Trophoblast cell (in vitro differentiated cells and primary cell): Measurements from ENCODE around the gene IGFN1.

Source experiments
- DNase-seq, 2 donors: peaks; one replicate each; pipeline ENCODE4 v3.0.0-alpha.2; 2016
- H2AFZ ChIP-seq: 2 replicates; pipeline ENCODE4 v1.6.1; 2013; ENCODE audit warnings: low read length, moderate library complexity, mild to moderate bottlenecking; ENCODE audit not compliant: insufficient read depth, poor library complexity
- H2AK5ac ChIP-seq: 2 replicates; pipeline ENCODE4 v1.6.1; 2013; ENCODE audit warnings: mild to moderate bottlenecking, low read length
- H2BK120ac ChIP-seq: 2 replicates; pipeline ENCODE4 v1.6.1; 2013; ENCODE audit warnings: low read length, mild to moderate bottlenecking, moderate library complexity; ENCODE audit not compliant: insufficient read depth, poor library complexity
- H2BK12ac ChIP-seq: 2 replicates; pipeline ENCODE4 v1.6.1; 2013; ENCODE audit warnings: mild to moderate bottlenecking, low read length, moderate library complexity
- H2BK5ac ChIP-seq: 2 replicates; pipeline ENCODE4 v1.6.1; 2013; ENCODE audit warnings: low read length, low read depth, moderate library complexity, mild to moderate bottlenecking; ENCODE audit not compliant: poor library complexity
- H3K14ac ChIP-seq: 2 replicates; pipeline ENCODE4 v1.6.1; 2013; ENCODE audit warnings: mild to moderate bottlenecking, low read length
- H3K18ac ChIP-seq: 2 replicates; pipeline ENCODE4 v1.6.1; 2013; ENCODE audit warnings: mild to moderate bottlenecking, low read length
- H3K23ac ChIP-seq: 2 replicates; pipeline ENCODE4 v1.6.1; 2013; ENCODE audit warnings: low read length
- H3K27ac ChIP-seq: 2 replicates; pipeline ENCODE4 v1.5.1; 2013; ENCODE audit warnings: low read depth, mild to moderate bottlenecking, inconsistent platforms, low read length, moderate library complexity
- H3K27me3 ChIP-seq: 2 replicates; pipeline ENCODE4 v1.6.1; 2013; ENCODE audit warnings: inconsistent platforms, mild to moderate bottlenecking, low read length, moderate library complexity; ENCODE audit not compliant: insufficient read depth
- H3K36me3 ChIP-seq, 2 experiments: 1 replicate in 1 of 2; 2 replicates in 1 of 2; pipeline ENCODE4 v1.6.1; 2013; ENCODE audit warnings: low read length in 2 of 2, mild to moderate bottlenecking in 2 of 2, moderate library complexity in 1 of 2; ENCODE audit not compliant: insufficient read depth in 2 of 2, control insufficient read depth in 1 of 2
- H3K4ac ChIP-seq: 2 replicates; pipeline ENCODE4 v1.6.1; 2013; ENCODE audit warnings: low read depth, mild to moderate bottlenecking, low read length, moderate library complexity
- H3K4me1 ChIP-seq, 2 experiments: 1 replicate in 1 of 2; 2 replicates in 1 of 2; pipeline ENCODE4 v1.6.1; 2013; ENCODE audit warnings: low read length in 2 of 2, mild to moderate bottlenecking in 2 of 2, moderate library complexity in 1 of 2; ENCODE audit not compliant: insufficient read depth in 2 of 2, control insufficient read depth in 1 of 2
- H3K4me2 ChIP-seq: 2 replicates; pipeline ENCODE4 v1.6.1; 2013; ENCODE audit warnings: inconsistent platforms, mild to moderate bottlenecking, low read length, moderate library complexity
- H3K4me3 ChIP-seq: 2 replicates; pipeline ENCODE4 v1.5.1; 2013; ENCODE audit warnings: mild to moderate bottlenecking, low read depth, low read length, inconsistent platforms
- H3K79me1 ChIP-seq: one replicate; pipeline ENCODE4 v1.6.1; 2013; ENCODE audit warnings: low read length
- H3K79me2 ChIP-seq: 2 replicates; pipeline ENCODE4 v1.6.1; 2013; ENCODE audit warnings: low read length, mild to moderate bottlenecking; ENCODE audit not compliant: control insufficient read depth, insufficient read depth, poor library complexity
- H3K9ac ChIP-seq: 2 replicates; pipeline ENCODE4 v1.6.1; 2013; ENCODE audit warnings: mild to moderate bottlenecking, low read length
- H3K9me3 ChIP-seq: 2 replicates; pipeline ENCODE4 v1.6.1; 2013; ENCODE audit warnings: low read depth, mild to moderate bottlenecking, control low read depth, inconsistent platforms, low read length; ENCODE audit not compliant: insufficient read depth
- H4K12ac ChIP-seq: 2 replicates; pipeline ENCODE4 v1.6.1; 2013; ENCODE audit warnings: low read depth, mild to moderate bottlenecking, low read length, moderate library complexity
- H4K8ac ChIP-seq: 2 replicates; pipeline ENCODE4 v1.6.1; 2013; ENCODE audit warnings: low read depth, mild to moderate bottlenecking, low read length, moderate library complexity
- H4K91ac ChIP-seq: one replicate; pipeline ENCODE4 v1.6.1; 2013; ENCODE audit warnings: low read depth, mild to moderate bottlenecking, low read length, moderate library complexity
- WGBS: extraction: QIAGEN DNeasy Blood & Tissue Kit; methylation state at CpG from one replicate; pipeline ENCODE4 v1.1.7; 2013; ENCODE audit warnings: missing lambda C conversion rate; ENCODE audit not compliant: insufficient read length, insufficient coverage; ENCODE audit errors: extremely low coverage; 5-methylcytosine and 5-hydroxymethylcytosine counted together

IGFN1 gene

GRCh38 chr1:201270616-201271390, 80.2 kb downstream of the IGFN1 start:
- no peaks in the 10 kb centered on the region for H3K79me2 ChIP-seq
- H3K36me3 ChIP-seq, result no peaks in the 10 kb centered on the region
- no peak overlapping the region for H3K4me3 ChIP-seq
- H2BK12ac ChIP-seq, result no peak overlapping the region
- H3K27me3 ChIP-seq, result no peaks in the 10 kb centered on the region
- no peak overlapping the region for H3K4ac ChIP-seq
- no peak overlapping the region for H3K18ac ChIP-seq
- peaks cover 7% of the 10 kb centered on the region for H3K79me1 ChIP-seq
- WGBS, result no CpG with 5 or more reads among the region's 6 CpGs
- no peak overlapping the region for H4K91ac ChIP-seq
- H3K4me2 ChIP-seq, result no peak overlapping the region
- H2AK5ac ChIP-seq, result no peak overlapping the region
- no peak overlapping the region for H4K8ac ChIP-seq
- H3K27ac ChIP-seq, result no peak overlapping the region
- H2BK120ac ChIP-seq, result no peak overlapping the region
- H3K14ac ChIP-seq, result no peak overlapping the region
- H3K23ac ChIP-seq, result no peak overlapping the region
- H2BK5ac ChIP-seq, result no peak overlapping the region
- H3K9me3 ChIP-seq, result peaks cover 2% of the 10 kb centered on the region
- H2AFZ ChIP-seq, result no peak overlapping the region
- no peak overlapping the region for H4K12ac ChIP-seq
- no peak overlapping the region for H3K9ac ChIP-seq
- no peak for DNase-seq
- H3K4me1 ChIP-seq, result peaks cover 22 to 26% of the 10 kb centered on the region in 2 experiments

- Histone ChIP-seq H4K8ac (no peak overlapping the region), H3K9ac (no peak overlapping the region), H3K4me1 (peaks cover 24 to 28% of the 10 kb centered on the region in 2 experiments), H3K4me2 (no peak overlapping the region), H2BK5ac (no peak overlapping the region), H3K4ac (no peak overlapping the region), H4K91ac (no peak overlapping the region), H2AK5ac (no peak overlapping the region), H3K36me3 (no peaks in the 10 kb centered on the region), H3K14ac (no peak overlapping the region), H3K4me3 (no peak overlapping the region), H3K9me3 (peaks cover 2% of the 10 kb centered on the region), H3K27me3 (no peaks in the 10 kb centered on the region), H3K27ac (no peak overlapping the region), H2BK12ac (no peak overlapping the region), H4K12ac (no peak overlapping the region), H3K23ac (no peak overlapping the region), H3K79me2 (no peaks in the 10 kb centered on the region), H3K79me1 (peaks cover 7% of the 10 kb centered on the region), H2BK120ac (no peak overlapping the region), H2AFZ (no peak overlapping the region), H3K18ac (no peak overlapping the region)
- DNase-seq, result no peak
- no CpG with 5 or more reads among the region's 10 CpGs for WGBS
Measured at GRCh38 chr1:201272799-201273198, 82.2 kb downstream of the IGFN1 start.

GRCh38 chr1:201274616-201275252, 84.1 kb downstream of the IGFN1 start:
- Histone ChIP-seq H3K23ac (no peak overlapping the region), H3K27me3 (no peaks in the 10 kb centered on the region), H3K79me2 (no peaks in the 10 kb centered on the region), H4K12ac (no peak overlapping the region), H2AK5ac (no peak overlapping the region), H3K14ac (no peak overlapping the region), H2BK12ac (peak overlapping the region; percentile 3), H2BK120ac (peak overlapping the region; percentile 35), H3K4me2 (no peak overlapping the region), H3K9ac (no peak overlapping the region), H2AFZ (no peak overlapping the region), H4K8ac (no peak overlapping the region), H3K36me3 (no peaks in the 10 kb centered on the region), H2BK5ac (no peak overlapping the region), H4K91ac (peak overlapping the region; percentile 41), H3K4me1 (peaks cover 19 to 21% of the 10 kb centered on the region in 2 experiments), H3K18ac (peak overlapping the region; percentile 38), H3K4me3 (no peak overlapping the region), H3K9me3 (peaks cover 2% of the 10 kb centered on the region), H3K27ac (no peak overlapping the region), H3K79me1 (peaks cover 4% of the 10 kb centered on the region), H3K4ac (no peak overlapping the region)
- no CpG with 5 or more reads among the region's 12 CpGs for WGBS
- peak; percentile 77 to 85 for DNase-seq

GRCh38 chr1:201275253-201275666, 84.6 kb downstream of the IGFN1 start:
- H3K4me1 ChIP-seq, result peaks cover 19 to 21% of the 10 kb centered on the region in 2 experiments
- H2BK5ac ChIP-seq, result no peak overlapping the region
- peak overlapping the region; percentile 20 for H2BK120ac ChIP-seq
- peak overlapping the region; percentile 63 for H2AK5ac ChIP-seq
- H3K14ac ChIP-seq, result no peak overlapping the region
- H3K4ac ChIP-seq, result no peak overlapping the region
- H3K23ac ChIP-seq, result no peak overlapping the region
- H3K4me2 ChIP-seq, result no peak overlapping the region
- peaks cover 2% of the 10 kb centered on the region for H3K9me3 ChIP-seq
- H3K79me1 ChIP-seq, result peaks cover 4% of the 10 kb centered on the region
- H4K8ac ChIP-seq, result no peak overlapping the region
- no peaks in the 10 kb centered on the region for H3K27me3 ChIP-seq
- H3K9ac ChIP-seq, result no peak overlapping the region
- H3K79me2 ChIP-seq, result no peaks in the 10 kb centered on the region
- H4K12ac ChIP-seq, result no peak overlapping the region
- no peaks in the 10 kb centered on the region for H3K36me3 ChIP-seq
- H3K4me3 ChIP-seq, result no peak overlapping the region
- no peak overlapping the region for H3K27ac ChIP-seq
- peak overlapping the region; percentile 38 for H3K18ac ChIP-seq
- WGBS, result no CpG with 5 or more reads among the region's 15 CpGs
- peak overlapping the region; percentile 34 for H2BK12ac ChIP-seq
- DNase-seq, result peak in 1 of 2 donors; percentile 60
- H2AFZ ChIP-seq, result no peak overlapping the region
- H4K91ac ChIP-seq, result peak overlapping the region; percentile 41
